VCaP (cell line): Measurements from ENCODE around the gene PRR19.
A peak's percentile ranks its signal among the peaks of the same experiment; 100 is the strongest.

Experiments
- H3K27ac ChIP-seq: fragments of 450-650 bp; 2 replicates; pipeline ENCODE4 v1.5.1; 2017
- CTCF ChIP-seq: fragments of 450-650 bp; conservative IDR thresholded peaks from 2 replicates; pipeline ENCODE4 v1.5.1; 2017; ENCODE audit warnings: mild to moderate bottlenecking, moderate library complexity

The PRR19 gene

DNA sequence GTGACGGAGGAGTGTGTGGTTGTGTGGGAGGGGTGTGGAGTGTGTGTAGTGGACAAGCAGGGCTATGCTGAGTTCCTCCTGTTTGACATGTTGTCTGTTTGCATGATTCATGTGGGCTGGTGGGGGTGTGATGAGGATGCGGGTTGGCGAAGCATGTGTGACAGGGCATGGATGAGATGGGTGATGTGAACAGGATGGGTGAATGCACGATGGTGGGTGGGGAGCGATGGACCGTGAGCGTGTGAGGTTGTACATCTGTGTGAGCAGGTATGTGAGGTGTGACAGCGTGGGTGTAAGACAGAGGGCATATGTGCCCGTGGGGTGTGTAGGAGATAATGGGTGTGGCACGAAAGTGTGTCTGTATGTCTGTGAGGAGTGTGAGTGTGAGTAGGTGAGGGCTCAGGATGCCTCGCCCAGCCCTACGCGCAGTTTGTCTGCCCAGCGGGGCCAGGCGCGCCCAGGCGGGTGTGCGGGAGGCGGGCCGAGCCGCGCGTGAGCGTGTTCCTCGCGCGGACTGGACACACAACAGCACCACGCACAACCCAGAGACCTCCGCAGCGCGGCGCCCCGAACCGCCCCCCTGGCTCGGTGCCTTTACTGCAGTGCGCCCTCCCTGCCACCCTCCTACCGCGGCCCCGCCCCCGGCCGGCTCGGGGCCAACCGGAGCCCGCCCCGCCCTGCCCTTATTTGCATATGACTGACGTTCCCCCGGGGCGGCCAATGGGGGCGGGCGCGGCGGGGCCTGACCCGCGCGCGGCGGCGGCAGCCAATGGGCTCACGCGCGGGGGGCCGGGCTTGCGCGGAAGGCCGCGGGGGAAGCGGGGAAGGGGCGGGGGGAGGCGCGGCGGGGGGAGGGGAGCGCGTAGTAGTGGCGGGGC is 18.5 kb upstream of the PRR19 start:
- H3K27ac ChIP-seq, result peak overlapping the region; percentile 82
- no peak for TF ChIP-seq CTCF

GRCh38 chr19:42284066-42284501 is 17.8 kb upstream of the PRR19 start:
- TF ChIP-seq CTCF, result no peak
- H3K27ac ChIP-seq, result peak overlapping the region; percentile 82

- H3K27ac ChIP-seq, result peak overlapping the region; percentile 82
- no peak; the same call in 1 of the 2 replicates for TF ChIP-seq CTCF
Observed at GRCh38 chr19:42284591-42285341, 17.2 kb upstream of the PRR19 start.

GRCh38 chr19:42285541-42285941 is 16.4 kb upstream of the PRR19 start:
- peak overlapping the region; percentile 82 for H3K27ac ChIP-seq
- no peak for TF ChIP-seq CTCF

DNA sequence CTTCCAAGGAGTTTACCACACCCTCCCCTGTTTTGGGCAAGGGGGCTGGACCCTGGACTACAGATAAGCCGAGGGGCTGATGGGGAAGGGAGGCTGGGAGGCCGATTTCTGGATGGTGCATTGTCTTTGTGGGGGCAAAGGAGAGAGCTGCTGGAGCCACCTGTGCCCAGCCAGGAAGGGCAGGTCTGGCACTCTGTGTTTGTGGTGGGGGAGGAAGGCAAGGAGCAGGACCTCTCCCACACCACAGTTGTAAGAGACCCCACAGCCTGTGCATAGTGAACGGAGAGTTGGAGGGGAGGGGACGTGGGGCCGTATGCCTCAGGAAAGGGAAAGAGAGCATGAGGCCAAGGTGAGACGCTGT is 16.0 kb upstream of the PRR19 start:
- H3K27ac ChIP-seq, result peak overlapping the region; percentile 82
- no peak for TF ChIP-seq CTCF

DNA sequence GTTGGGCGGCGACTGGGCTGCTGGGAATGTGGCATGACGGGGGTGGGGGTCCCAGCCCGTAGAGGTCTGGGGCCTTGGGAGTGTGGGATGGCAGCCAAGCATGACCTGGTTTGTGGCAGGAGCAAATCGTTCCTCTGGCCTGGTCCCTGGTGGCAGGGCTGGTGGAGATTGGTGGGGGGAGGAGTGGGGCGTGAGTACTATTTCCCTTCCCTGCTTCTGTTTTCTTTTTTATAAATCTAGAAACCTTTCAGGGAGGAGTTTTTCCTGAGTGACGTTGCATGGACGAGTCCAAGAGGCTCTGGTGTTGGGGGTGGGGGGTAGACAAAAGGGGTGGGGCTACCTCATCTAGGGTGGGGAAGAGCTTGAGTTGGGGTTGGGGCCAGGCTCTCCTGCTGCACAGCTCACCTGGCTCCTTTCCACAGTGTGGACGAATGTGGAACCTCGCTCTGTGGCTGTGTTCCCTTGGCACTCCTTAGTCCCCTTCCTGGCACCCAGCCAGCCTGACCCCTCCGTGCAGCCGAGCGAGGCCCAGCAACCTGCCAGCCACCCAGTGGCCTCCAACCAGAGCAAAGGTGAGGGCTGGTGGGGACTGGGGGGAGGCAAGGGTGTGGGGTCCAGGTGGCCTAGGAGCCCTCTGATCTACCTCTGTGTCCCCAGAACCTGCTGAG is 15.4 kb upstream of the PRR19 start:
- no peak for TF ChIP-seq CTCF
- H3K27ac ChIP-seq, result peak overlapping the region; percentile 82
